ENCODE results near the gene PDXK.

PDXK gene

GRCh38 chr21:43771199-43771675, 52.3 kb downstream of the PDXK start:
- Histone ChIP-seq H3K36me3 (ENCODE audit: insufficient read depth, low read length) (peaks cover 30% of the 10 kb centered on the region), H3K4me2 (ENCODE audit: low read length) (no peak overlapping the region), H3K4me3 (ENCODE audit: low read depth, low read length, poor library complexity, severe bottlenecking) (no peak overlapping the region), H4K20me1 (ENCODE audit: insufficient read depth, low read length) (no peaks in the 10 kb centered on the region), H3K27ac (ENCODE audit: low read depth, low read length, poor library complexity, severe bottlenecking) (no peak overlapping the region), H3K27me3 (ENCODE audit: insufficient read depth, low read length) (no peaks in the 10 kb centered on the region), H2AFZ (ENCODE audit: low read length) (no peak overlapping the region), H3K4me1 (ENCODE audit: insufficient read depth, low read length, severe bottlenecking) (peaks cover 17% of the 10 kb centered on the region), H3F3A (ENCODE audit: insufficient read depth, low read length) (no peaks in the 10 kb centered on the region), H3K79me2 (ENCODE audit: insufficient read depth, low read length) (no peaks in the 10 kb centered on the region), H3K9me2 (ENCODE audit: low read depth, low read length) (no peaks in the 10 kb centered on the region), H3K9ac (ENCODE audit: low read length) (no peak overlapping the region), H3K9me3 (ENCODE audit: low read length) (no peaks in the 10 kb centered on the region)
- TF ChIP-seq EZH2 (IDR thresholded peaks at IDR 0.05; ENCODE audit: borderline replicate concordance, low read length) (no peak), CTCF (IDR thresholded peaks at IDR 0.05; ENCODE audit: low read length) (no peak)

- Histone ChIP-seq H3K9me2 (ENCODE audit: low read depth, low read length) (no peaks in the 10 kb centered on the region), H3K4me3 (ENCODE audit: low read depth, low read length, poor library complexity, severe bottlenecking) (no peak overlapping the region), H3K4me1 (ENCODE audit: insufficient read depth, low read length, severe bottlenecking) (peaks cover 17% of the 10 kb centered on the region), H2AFZ (ENCODE audit: low read length) (no peak overlapping the region), H3K27me3 (ENCODE audit: insufficient read depth, low read length) (no peaks in the 10 kb centered on the region), H3K4me2 (ENCODE audit: low read length) (no peak overlapping the region), H4K20me1 (ENCODE audit: insufficient read depth, low read length) (no peaks in the 10 kb centered on the region), H3K27ac (ENCODE audit: low read depth, low read length, poor library complexity, severe bottlenecking) (no peak overlapping the region), H3K9me3 (ENCODE audit: low read length) (no peaks in the 10 kb centered on the region), H3F3A (ENCODE audit: insufficient read depth, low read length) (no peaks in the 10 kb centered on the region), H3K79me2 (ENCODE audit: insufficient read depth, low read length) (no peaks in the 10 kb centered on the region), H3K36me3 (ENCODE audit: insufficient read depth, low read length) (peaks cover 30% of the 10 kb centered on the region), H3K9ac (ENCODE audit: low read length) (no peak overlapping the region)
- TF ChIP-seq EZH2 (IDR thresholded peaks at IDR 0.05; ENCODE audit: borderline replicate concordance, low read length) (no peak), CTCF (IDR thresholded peaks at IDR 0.05; ENCODE audit: low read length) (no peak)
These were observed 52.9 kb downstream of the PDXK start for GRCh38 chr21:43771698-43772424.

GRCh38 chr21:43772425-43772821, 53.5 kb downstream of the PDXK start:
- H4K20me1 ChIP-seq (ENCODE audit: insufficient read depth, low read length), result no peaks in the 10 kb centered on the region
- H3K4me1 ChIP-seq (ENCODE audit: insufficient read depth, low read length, severe bottlenecking), result peaks cover 17% of the 10 kb centered on the region
- H3K36me3 ChIP-seq (ENCODE audit: insufficient read depth, low read length), result peaks cover 30% of the 10 kb centered on the region
- no peaks in the 10 kb centered on the region for H3K27me3 ChIP-seq (ENCODE audit: insufficient read depth, low read length)
- H3K4me3 ChIP-seq (ENCODE audit: low read depth, low read length, poor library complexity, severe bottlenecking), result no peak overlapping the region
- H2AFZ ChIP-seq (ENCODE audit: low read length), result no peak overlapping the region
- no peak overlapping the region for H3K27ac ChIP-seq (ENCODE audit: low read depth, low read length, poor library complexity, severe bottlenecking)
- TF ChIP-seq CTCF (IDR thresholded peaks at IDR 0.05; ENCODE audit: low read length), result no peak
- TF ChIP-seq EZH2 (IDR thresholded peaks at IDR 0.05; ENCODE audit: borderline replicate concordance, low read length), result no peak
- H3K79me2 ChIP-seq (ENCODE audit: insufficient read depth, low read length), result no peaks in the 10 kb centered on the region
- H3K9me2 ChIP-seq (ENCODE audit: low read depth, low read length), result no peaks in the 10 kb centered on the region
- H3K4me2 ChIP-seq (ENCODE audit: low read length), result no peak overlapping the region
- no peak overlapping the region for H3K9ac ChIP-seq (ENCODE audit: low read length)
- H3K9me3 ChIP-seq (ENCODE audit: low read length), result no peaks in the 10 kb centered on the region
- no peaks in the 10 kb centered on the region for H3F3A ChIP-seq (ENCODE audit: insufficient read depth, low read length)
